Loucy (cell line): Measurements from ENCODE around the gene CTDSP2.
"Not testable (repeated sequence)": the region's sequence is repeated elsewhere in the genome, so short reads cannot be mapped to it uniquely, and the experiment has no call there.

Experiments used
- H2AFZ ChIP-seq: fragments of 200-600 bp; sonication (generic); 2 replicates; pipeline ENCODE4 v1.6.0; 2016; ENCODE audit warnings: antibody characterized with exemption, mild to moderate bottlenecking, low read length, moderate library complexity
- H3F3A ChIP-seq: fragments of 200-600 bp; 2 replicates; pipeline ENCODE4 v1.6.0; 2016; ENCODE audit warnings: antibody characterized with exemption, low read depth, mild to moderate bottlenecking
- H3K27me3 ChIP-seq: fragments of 200-600 bp; sonication (generic); 2 replicates; pipeline ENCODE4 v1.6.1; 2014; ENCODE audit warnings: low read length, mild to moderate bottlenecking; ENCODE audit not compliant: insufficient read depth, poor library complexity, severe bottlenecking
- H3K36me3 ChIP-seq: fragments of 200-600 bp; sonication (generic); 2 replicates; pipeline ENCODE4 v1.6.1; 2016; ENCODE audit warnings: low read length; ENCODE audit not compliant: insufficient read depth
- H3K4me1 ChIP-seq: fragments of 200-600 bp; sonication (generic); 2 replicates; pipeline ENCODE4 v1.5.1; 2014; ENCODE audit warnings: low read length, mild to moderate bottlenecking; ENCODE audit not compliant: insufficient read depth, poor library complexity, severe bottlenecking
- H3K4me2 ChIP-seq: fragments of 200-600 bp; sonication (generic); 2 replicates; pipeline ENCODE4 v1.6.0; 2014; ENCODE audit warnings: antibody characterized with exemption, low read length, low read depth, mild to moderate bottlenecking; ENCODE audit not compliant: poor library complexity, severe bottlenecking
- H3K4me3 ChIP-seq: fragments of 200-600 bp; sonication (generic); 2 replicates; pipeline ENCODE4 v1.5.1; 2014; ENCODE audit warnings: low read length, mild to moderate bottlenecking, mixed read lengths; ENCODE audit not compliant: poor library complexity, severe bottlenecking
- H3K79me2 ChIP-seq: fragments of 200-600 bp; sonication (generic); 2 replicates; pipeline ENCODE4 v1.6.1; 2014; ENCODE audit warnings: low read length; ENCODE audit not compliant: insufficient read depth
- H3K9ac ChIP-seq: fragments of 200-600 bp; sonication (generic); 2 replicates; pipeline ENCODE4 v1.6.0; 2014; ENCODE audit warnings: mild to moderate bottlenecking, low read depth, low read length, moderate library complexity; ENCODE audit not compliant: poor library complexity, severe bottlenecking
- H3K9me2 ChIP-seq: fragments of 200-600 bp; sonication (generic); replicated peaks from 2 replicates; pipeline ENCODE4 v1.6.1; 2016; ENCODE audit warnings: low read depth, low read length, mixed read lengths
- H3K9me3 ChIP-seq: fragments of 200-600 bp; sonication (generic); 2 replicates; pipeline ENCODE4 v1.6.1; 2014; ENCODE audit warnings: mild to moderate bottlenecking, antibody characterized with exemption, low read length, low read depth; ENCODE audit not compliant: insufficient read depth
- H4K20me1 ChIP-seq: fragments of 200-600 bp; sonication (generic); 2 replicates; pipeline ENCODE4 v1.6.0; 2014; ENCODE audit warnings: antibody characterized with exemption, low read length, mild to moderate bottlenecking; ENCODE audit not compliant: insufficient read depth, poor library complexity, severe bottlenecking
- CTCF ChIP-seq: fragments of 200-600 bp; sonication (generic); conservative IDR thresholded peaks from 2 replicates; pipeline ENCODE4 v1.5.1; 2014; ENCODE audit warnings: mild to moderate bottlenecking, antibody characterized with exemption, low read length
- EZH2phosphoT487 ChIP-seq: fragments of 200-600 bp; IDR thresholded peaks from 2 replicates; pipeline ENCODE4 v1.6.1; 2018; ENCODE audit warnings: antibody characterized with exemption, mild to moderate bottlenecking, moderate library complexity, borderline replicate concordance

The CTDSP2 gene

GRCh38 chr12:57822392-57823130 lies 24.0 kb downstream of the CTDSP2 start:
- no peaks in the 10 kb centered on the region for H3K9me2 ChIP-seq
- H3K79me2 ChIP-seq: no peaks in the 10 kb centered on the region
- peaks cover 72% of the 10 kb centered on the region for H3K36me3 ChIP-seq
- H3K9me3 ChIP-seq: no peaks in the 10 kb centered on the region
- no peaks in the 10 kb centered on the region for H3F3A ChIP-seq
- H3K4me3 ChIP-seq: no peak overlapping the region
- no peak overlapping the region for H3K4me2 ChIP-seq
- no peaks in the 10 kb centered on the region for H4K20me1 ChIP-seq
- H2AFZ ChIP-seq: no peak overlapping the region
- H3K4me1 ChIP-seq: no peaks in the 10 kb centered on the region
- H3K9ac ChIP-seq: no peak overlapping the region
- no peaks in the 10 kb centered on the region for H3K27me3 ChIP-seq
- TF ChIP-seq EZH2phosphoT487: no peak
- TF ChIP-seq CTCF: no peak

GRCh38 chr12:57821474-57822214 lies 24.9 kb downstream of the CTDSP2 start:
- Histone ChIP-seq H4K20me1 (no peaks in the 10 kb centered on the region), H2AFZ (no peak overlapping the region), H3K4me3 (no peak overlapping the region), H3K4me1 (no peaks in the 10 kb centered on the region), H3K9me3 (no peaks in the 10 kb centered on the region), H3K27me3 (no peaks in the 10 kb centered on the region), H3K9ac (no peak overlapping the region), H3K79me2 (no peaks in the 10 kb centered on the region), H3K4me2 (no peak overlapping the region), H3K36me3 (peaks cover 63% of the 10 kb centered on the region; the same call in 1 of the 2 replicates), H3F3A (no peaks in the 10 kb centered on the region), H3K9me2 (no peaks in the 10 kb centered on the region)
- TF ChIP-seq EZH2phosphoT487 (no peak), CTCF (no peak)

GRCh38 chr12:57821015-57821414 lies 25.5 kb downstream of the CTDSP2 start:
- not testable (repeated sequence) for H3K27me3 ChIP-seq, H2AFZ ChIP-seq, H3K4me3 ChIP-seq, H3K9me3 ChIP-seq, H3K4me1 ChIP-seq, H3K79me2 ChIP-seq, H3K9me2 ChIP-seq, H4K20me1 ChIP-seq, H3F3A ChIP-seq, H3K4me2 ChIP-seq, H3K9ac ChIP-seq
- H3K36me3 ChIP-seq: peaks cover 57% of the 10 kb centered on the region; the same call in 1 of the 2 replicates

GRCh38 chr12:57820119-57820518 lies 26.4 kb downstream of the CTDSP2 start:
- H3K27me3 ChIP-seq, H3F3A ChIP-seq, H4K20me1 ChIP-seq, H3K9me3 ChIP-seq, H3K9me2 ChIP-seq, H3K4me3 ChIP-seq, H3K79me2 ChIP-seq, H3K4me2 ChIP-seq, H2AFZ ChIP-seq, H3K4me1 ChIP-seq, H3K9ac ChIP-seq: not testable (repeated sequence)
- peaks cover 48% of the 10 kb centered on the region; the same call in 1 of the 2 replicates for H3K36me3 ChIP-seq

GRCh38 chr12:57817990-57818331 lies 28.6 kb downstream of the CTDSP2 start:
- not testable (repeated sequence) for H2AFZ ChIP-seq, H3K79me2 ChIP-seq, H3K27me3 ChIP-seq, H3F3A ChIP-seq, H3K9me3 ChIP-seq, H3K4me1 ChIP-seq, H3K4me2 ChIP-seq, H3K9me2 ChIP-seq, H4K20me1 ChIP-seq, H3K9ac ChIP-seq, H3K4me3 ChIP-seq
- H3K36me3 ChIP-seq: peaks cover 26% of the 10 kb centered on the region; the same call in 1 of the 2 replicates
